MG63 (cell line): ENCODE data around the gene B3GALT4. TPM values are rescaled to one million over a fixed set of nuclear protein-coding genes. Genes with fewer than 3 reads are reported as not detected.

ENCODE experiments used
- DNase-seq: peaks from one replicate; pipeline ENCODE4 v3.0.0-alpha.2; 2020
- H3K27me3 ChIP-seq: fragments of 250-450 bp; sonication (Bioruptor Pico); 2 replicates; pipeline ENCODE4 v1.5.1; 2020; ENCODE audit warnings: mild to moderate bottlenecking, moderate library complexity
- H3K36me3 ChIP-seq: fragments of 250-450 bp; sonication (Bioruptor Pico); 2 replicates; pipeline ENCODE4 v1.5.1; 2020; ENCODE audit warnings: mild to moderate bottlenecking, moderate library complexity
- H3K4me3 ChIP-seq: fragments of 250-450 bp; sonication (Bioruptor Pico); 2 replicates; pipeline ENCODE4 v1.5.1; 2020; ENCODE audit warnings: mild to moderate bottlenecking, moderate library complexity
- H3K9me3 ChIP-seq: fragments of 250-450 bp; sonication (Bioruptor Pico); 2 replicates; pipeline ENCODE4 v1.5.1; 2020; ENCODE audit warnings: mild to moderate bottlenecking, moderate library complexity
- total RNA-seq: library from RNA; depleted of rRNA; stranded (reverse); fragments of >200 nt; shearing (Covaris generic); gene quantifications from 2 replicates; pipeline ENCODE4 v1.2.3, GENCODE V29; 2014; ENCODE audit warnings: low replicate concordance

Gene B3GALT4
- total RNA-seq, 1 experiment from 2014 or later: 2.0 TPM

- Histone ChIP-seq H3K27me3 (no peaks in the 10 kb centered on the region), H3K36me3 (peaks cover 54% of the 10 kb centered on the region), H3K9me3 (no peaks in the 10 kb centered on the region), H3K4me3 (peak within 1 kb of the TSS; percentile 78)
- DNase-seq: peak; percentile 96
Observed at GRCh38 chr6:33298773-33299236, 21.9 kb downstream of the B3GALT4 start, which contains the start of gene RGL2. RGL2 (minus strand) TSS chr6:33298942; CDS start chr6:33298610, 332 bp downstream.

- peak; percentile 99 for DNase-seq
- Histone ChIP-seq H3K4me3 (peak overlapping the region; percentile 78), H3K9me3 (no peaks in the 10 kb centered on the region), H3K36me3 (peaks cover 54% of the 10 kb centered on the region), H3K27me3 (no peaks in the 10 kb centered on the region)
Observed at GRCh38 chr6:33299237-33299944, 22.5 kb downstream of the B3GALT4 start.

GRCh38 chr6:33301877-33302276 lies 25.0 kb downstream of the B3GALT4 start:
- Histone ChIP-seq H3K27me3 (no peaks in the 10 kb centered on the region), H3K36me3 (peaks cover 54% of the 10 kb centered on the region), H3K4me3 (no peak overlapping the region), H3K9me3 (no peaks in the 10 kb centered on the region)
- DNase-seq: no peak

- H3K9me3 ChIP-seq: no peaks in the 10 kb centered on the region
- H3K4me3 ChIP-seq: no peak overlapping the region
- no peak for DNase-seq
- H3K36me3 ChIP-seq: peaks cover 64% of the 10 kb centered on the region
- H3K27me3 ChIP-seq: no peaks in the 10 kb centered on the region
Observed at GRCh38 chr6:33304216-33304615, 27.3 kb downstream of the B3GALT4 start.

GRCh38 chr6:33305052-33305451 lies 28.1 kb downstream of the B3GALT4 start:
- H3K27me3 ChIP-seq: no peaks in the 10 kb centered on the region
- peaks cover 68% of the 10 kb centered on the region for H3K36me3 ChIP-seq
- no peaks in the 10 kb centered on the region for H3K9me3 ChIP-seq
- no peak for DNase-seq
- H3K4me3 ChIP-seq: no peak overlapping the region

- Histone ChIP-seq H3K36me3 (peaks cover 74% of the 10 kb centered on the region), H3K9me3 (no peaks in the 10 kb centered on the region), H3K27me3 (no peaks in the 10 kb centered on the region), H3K4me3 (no peak overlapping the region)
- no peak for DNase-seq
Observed at GRCh38 chr6:33306356-33306755, 29.4 kb downstream of the B3GALT4 start.

GRCh38 chr6:33312361-33313104 lies 35.6 kb downstream of the B3GALT4 start:
- H3K4me3 ChIP-seq: peak overlapping the region; percentile 92
- no peaks in the 10 kb centered on the region for H3K9me3 ChIP-seq
- peaks cover 46% of the 10 kb centered on the region for H3K36me3 ChIP-seq
- no peaks in the 10 kb centered on the region for H3K27me3 ChIP-seq
- peak; percentile 94 for DNase-seq

GRCh38 chr6:33313105-33313708 lies 36.3 kb downstream of the B3GALT4 start:
- no peaks in the 10 kb centered on the region for H3K27me3 ChIP-seq
- peak overlapping the region; percentile 92 for H3K4me3 ChIP-seq
- H3K9me3 ChIP-seq: no peaks in the 10 kb centered on the region
- peaks cover 41% of the 10 kb centered on the region for H3K36me3 ChIP-seq
- DNase-seq: peak; percentile 80

GRCh38 chr6:33313709-33314514 lies 37.0 kb downstream of the B3GALT4 start, which contains the start of gene TAPBP:
TAPBP (minus strand) TSS chr6:33314078; CDS start chr6:33314041, 37 bp downstream.
- Histone ChIP-seq H3K27me3 (no peaks in the 10 kb centered on the region), H3K36me3 (peaks cover 38% of the 10 kb centered on the region), H3K4me3 (peak within 1 kb of the TSS; percentile 92), H3K9me3 (no peaks in the 10 kb centered on the region)
- peak; percentile 87 for DNase-seq

- H3K4me3 ChIP-seq: peak overlapping the region; percentile 92
- H3K9me3 ChIP-seq: no peaks in the 10 kb centered on the region
- peaks cover 45% of the 10 kb centered on the region for H3K36me3 ChIP-seq
- H3K27me3 ChIP-seq: no peaks in the 10 kb centered on the region
- DNase-seq: peak; percentile 89
Observed at GRCh38 chr6:33314515-33314942, 37.6 kb downstream of the B3GALT4 start.

- DNase-seq: no peak
- peaks cover 45% of the 10 kb centered on the region for H3K36me3 ChIP-seq
- peak overlapping the region; percentile 92; the same call in 1 of the 2 replicates for H3K4me3 ChIP-seq
- no peaks in the 10 kb centered on the region for H3K27me3 ChIP-seq
- H3K9me3 ChIP-seq: no peaks in the 10 kb centered on the region
Observed at GRCh38 chr6:33314943-33315792, 38.2 kb downstream of the B3GALT4 start.

GRCh38 chr6:33315793-33316602 lies 39.1 kb downstream of the B3GALT4 start:
- Histone ChIP-seq H3K36me3 (peaks cover 40% of the 10 kb centered on the region), H3K27me3 (no peaks in the 10 kb centered on the region), H3K9me3 (no peaks in the 10 kb centered on the region), H3K4me3 (no peak overlapping the region)
- DNase-seq: no peak

- no peaks in the 10 kb centered on the region for H3K9me3 ChIP-seq
- H3K4me3 ChIP-seq: peak overlapping the region; percentile 23
- H3K36me3 ChIP-seq: peaks cover 32% of the 10 kb centered on the region
Observed at GRCh38 chr6:33316603-33317418, 39.9 kb downstream of the B3GALT4 start.

GRCh38 chr6:33317419-33317668 lies 40.4 kb downstream of the B3GALT4 start:
- DNase-seq: no peak
- H3K36me3 ChIP-seq: peaks cover 26% of the 10 kb centered on the region

More at GRCh38 chr6:33316603-33317418, 39.9 kb downstream of the B3GALT4 start:
- DNase-seq: no peak
- H3K27me3 ChIP-seq: no peaks in the 10 kb centered on the region

More at GRCh38 chr6:33317419-33317668, 40.4 kb downstream of the B3GALT4 start:
- no peaks in the 10 kb centered on the region for H3K27me3 ChIP-seq
- peak overlapping the region; percentile 23 for H3K4me3 ChIP-seq
- H3K9me3 ChIP-seq: no peaks in the 10 kb centered on the region
